Psoas muscle (tissue), 8 donors: ENCODE measurements around the gene PDLIM1. TPM values are rescaled to one million over a fixed set of nuclear protein-coding genes. Genes with fewer than 3 reads are reported as not detected.

ENCODE experiments used
- ATAC-seq, 4 donors: fragments of 200-7000 bp; cut with Tn5 transposase; one replicate each; pipeline ENCODE4 v1.9.1; 2020; ENCODE audit warnings: moderate library complexity in 3 of 4, mild to moderate bottlenecking in 2 of 4
- DNase-seq, 2 donors: peaks; one replicate each; pipeline ENCODE4 v3.0.0-alpha.2; 2020
- H3K27ac ChIP-seq: fragments of 200-600 bp; one replicate; pipeline ENCODE4 v1.8.0; 2022
- H3K27me3 ChIP-seq, 3 donors: fragments of 200-600 bp in 1 of 3; one replicate each; pipeline versions ENCODE4 v1.6.1 to v1.8.0; 2013 to 2022; ENCODE audit warnings: low read length in 2 of 3, mild to moderate bottlenecking in 2 of 3, moderate library complexity in 1 of 3; ENCODE audit not compliant: insufficient read depth in 3 of 3
- H3K36me3 ChIP-seq, 2 donors: fragments of 200-600 bp in 1 of 2; one replicate each; pipeline versions ENCODE4 v1.6.1 to v1.8.0; 2013 to 2022; ENCODE audit warnings: low read depth in 1 of 2, mild to moderate bottlenecking in 1 of 2, moderate library complexity in 1 of 2; ENCODE audit not compliant: insufficient read depth in 1 of 2
- H3K4me1 ChIP-seq: fragments of 200-600 bp; one replicate; pipeline ENCODE4 v1.8.0; 2022
- H3K4me3 ChIP-seq: fragments of 200-600 bp; one replicate; pipeline ENCODE4 v1.8.0; 2022; ENCODE audit warnings: mild to moderate bottlenecking
- H3K9me3 ChIP-seq: fragments of 200-600 bp; one replicate; pipeline ENCODE4 v1.8.0; 2022
- CTCF ChIP-seq: fragments of 200-600 bp; IDR thresholded peaks from one replicate; pipeline ENCODE4 v1.8.0; 2022; ENCODE audit warnings: antibody characterized with exemption
- WGBS, 3 donors: extraction: QIAGEN DNeasy Blood & Tissue Kit; methylation state at CpG; one replicate each; pipeline versions ENCODE4 v1.1.6 to v1.1.7; 2013; 5-methylcytosine and 5-hydroxymethylcytosine counted together
- intact Hi-C, 2 donors: fragments of 100-400 bp; cut with DNase I; formaldehyde crosslinking; loops; one replicate each; pipeline versions ENCODE4 v1.11.0 to v1.14.2; 2022
- polyA plus RNA-seq, 3 donors: library from polyadenylated mRNA; stranded (reverse); fragments of 200-250 nt; gene quantifications; one replicate each; pipeline ENCODE4 v1.2.3, GENCODE V29; 2013
- total RNA-seq, 4 donors: library from RNA; stranded (reverse); fragmentation: NEBNext Ultra II Directional in 2 of 4; extraction: Animal tissue kit (Norgen Biotek cat#: 25700) in 2 of 4; gene quantifications; one replicate each; pipeline versions ENCODE4 v1.2.1 to v1.2.4, GENCODE V29; 2021 to 2023
- donor health status: healthy with polysubstance abuse.
- donor health status: DM: no; HTN: no; CAD: no; lungs with moderate emphysema.
- donor health status: Bipolar disorder and iron deficiency.
- donor health status: healthy.
- donor health status: DM: yes; HTN: yes; CAD: no.
- donor health status: DM: no; HTN: no; CAD: no.
- donor health status: DM: no; HTN: no; CAD: no.
- donor health status: DM: yes; HTN: yes; CAD: no.

The PDLIM1 gene
- total and polyA plus RNA-seq, 7 donors: 97.3 to 504 (median 325) TPM

- H3K36me3 ChIP-seq: peaks cover 0 to 55% of the 10 kb centered on the region in 2 donors
Observed at GRCh38 chr10:95257849-95258248, 33.0 kb downstream of the PDLIM1 start.

GRCh38 chr10:95256268-95256667, 34.5 kb downstream of the PDLIM1 start:
- Histone ChIP-seq H3K27ac (no peak overlapping the region), H3K36me3 (peaks cover 0 to 48% of the 10 kb centered on the region in 2 donors), H3K4me3 (no peak overlapping the region), H3K9me3 (peaks cover 5% of the 10 kb centered on the region), H3K4me1 (peaks cover 13% of the 10 kb centered on the region), H3K27me3 (no peaks in the 10 kb centered on the region)
- intact Hi-C loops: no loop called here
- 91 to 100% (median 95%) methylated on average over 1 of the region's 1 CpG for WGBS, 3 donors
- no peak for TF ChIP-seq CTCF
- DNase-seq: no peak
- no peak for ATAC-seq

More at GRCh38 chr10:95257849-95258248, 33.0 kb downstream of the PDLIM1 start:
- DNase-seq (no peak), ATAC-seq (no peak)
- Histone ChIP-seq H3K4me1 (peaks cover 12% of the 10 kb centered on the region), H3K27ac (no peak overlapping the region), H3K9me3 (peaks cover 5% of the 10 kb centered on the region), H3K4me3 (no peak overlapping the region), H3K27me3 (no peaks in the 10 kb centered on the region)
- WGBS, 3 donors: 92 to 96% (median 93%) methylated on average over 7 of the region's 7 CpGs
- TF ChIP-seq CTCF: no peak
- intact Hi-C loops: no loop called here

GRCh38 chr10:95254629-95255028, 36.2 kb downstream of the PDLIM1 start:
- 69 to 83% (median 75%) methylated on average over 3 of the region's 3 CpGs for WGBS, 3 donors
- H3K36me3 ChIP-seq: peaks cover 0 to 35% of the 10 kb centered on the region in 2 donors
- intact Hi-C loops: no loop called here
- peaks cover 5% of the 10 kb centered on the region for H3K9me3 ChIP-seq
- no peak for TF ChIP-seq CTCF
- H3K4me1 ChIP-seq: peaks cover 19% of the 10 kb centered on the region
- no peaks in the 10 kb centered on the region for H3K27me3 ChIP-seq
- H3K4me3 ChIP-seq: no peak overlapping the region
- H3K27ac ChIP-seq: no peak overlapping the region
- DNase-seq (no peak), ATAC-seq (no peak)

GRCh38 chr10:95253686-95254085, 37.1 kb downstream of the PDLIM1 start:
- DNase-seq (no peak), ATAC-seq (no peak)
- Histone ChIP-seq H3K9me3 (peaks cover 5% of the 10 kb centered on the region), H3K36me3 (peaks cover 0 to 26% of the 10 kb centered on the region in 2 donors), H3K4me3 (no peak overlapping the region), H3K27ac (no peak overlapping the region), H3K27me3 (no peaks in the 10 kb centered on the region), H3K4me1 (peaks cover 28% of the 10 kb centered on the region)
- intact Hi-C loops: no loop called here
- no peak for TF ChIP-seq CTCF
- WGBS, 3 donors: 83 to 96% (median 91%) methylated on average over 2 of the region's 2 CpGs

GRCh38 chr10:95253007-95253406, 37.8 kb downstream of the PDLIM1 start:
- no peak overlapping the region for H3K27ac ChIP-seq
- intact Hi-C loops: no loop called here
- H3K4me1 ChIP-seq: peaks cover 33% of the 10 kb centered on the region

More at GRCh38 chr10:95253007-95253406, 37.8 kb downstream of the PDLIM1 start:
- 80 to 84% (median 81%) methylated on average over 2 of the region's 2 CpGs for WGBS, 3 donors
- Histone ChIP-seq H3K9me3 (peaks cover 5% of the 10 kb centered on the region), H3K27me3 (no peaks in the 10 kb centered on the region), H3K4me3 (no peak overlapping the region), H3K36me3 (peaks cover 0 to 19% of the 10 kb centered on the region in 2 donors)
- DNase-seq (no peak), ATAC-seq (no peak)
- no peak for TF ChIP-seq CTCF
